Esophagus muscularis mucosa (tissue), 3 donors: ENCODE measurements around the gene TSC2.

ENCODE experiments used
- CTCF ChIP-seq, 3 experiments: fragments of 200-600 bp in 2 of 3; fragments of 450-650 bp in 1 of 3; sonication (generic) in 2 of 3; IDR thresholded peaks; one replicate each; pipeline ENCODE4 v1.5.1; 2017 to 2019; ENCODE audit warnings: antibody characterized with exemption in 3 of 3, mild to moderate bottlenecking in 2 of 3, moderate library complexity in 1 of 3
- POLR2A ChIP-seq: fragments of 450-650 bp; IDR thresholded peaks from one replicate; pipeline ENCODE4 v1.6.1; 2017; ENCODE audit warnings: antibody characterized with exemption, moderate library complexity, mild to moderate bottlenecking, low read depth

- TF ChIP-seq CTCF (IDR thresholded peaks at IDR 0.05) (peak in 1 of 3 experiments; percentile 28), POLR2A (peak; percentile 91)
Observed at GRCh38 chr16:2009791-2010510, 37.8 kb upstream of the TSC2 start, which contains the start of gene ZNF598.
